CD4-positive, CD25-positive, alpha-beta regulatory T cell (primary cell): Measurements from ENCODE around the gene SMARCA2. TPM values are rescaled to one million over a fixed set of nuclear protein-coding genes. Genes with fewer than 3 reads are reported as not detected.
A peak's percentile ranks its signal among the peaks of the same experiment; 100 is the strongest.

Experiments used
- ATAC-seq, 2 donors: fragments of 150-1000 bp; cut with Tn5 transposase; one replicate each; pipeline ENCODE4 v1.10.0; 2021; ENCODE audit warnings: low read depth in 2 of 2, moderate number of reproducible peaks in 2 of 2, moderate library complexity in 1 of 2
- DNase-seq, 3 donors: peaks; one replicate each; pipeline versions ENCODE4 v3.0.0 to v3.0.0-alpha.2; 2012 to 2022; ENCODE audit warnings: mixed read lengths in 1 of 3
- H3K27ac ChIP-seq: one replicate; pipeline ENCODE4 v1.7.0; 2013; ENCODE audit warnings: mild to moderate bottlenecking, low read length; ENCODE audit not compliant: insufficient read depth, poor library complexity, severe bottlenecking
- H3K27me3 ChIP-seq: one replicate; pipeline ENCODE4 v1.7.0; 2013; ENCODE audit warnings: low read length; ENCODE audit not compliant: control insufficient read depth, insufficient read depth
- H3K36me3 ChIP-seq: one replicate; pipeline ENCODE4 v1.7.0; 2013; ENCODE audit warnings: mild to moderate bottlenecking, low read length, moderate library complexity; ENCODE audit not compliant: control insufficient read depth, insufficient read depth
- H3K4me1 ChIP-seq: 2 replicates; pipeline ENCODE4 v1.7.0; 2013; ENCODE audit warnings: mild to moderate bottlenecking, low read length; ENCODE audit not compliant: insufficient read depth, control insufficient read depth, poor library complexity, severe bottlenecking
- H3K4me3 ChIP-seq: one replicate; pipeline ENCODE4 v1.7.0; 2013; ENCODE audit warnings: low read depth, mild to moderate bottlenecking, low read length, moderate library complexity
- H3K9me3 ChIP-seq, 2 experiments: 1 replicate in 1 of 2; 2 replicates in 1 of 2; pipeline ENCODE4 v1.7.0; 2013; ENCODE audit warnings: low read length in 2 of 2, mild to moderate bottlenecking in 1 of 2, moderate library complexity in 1 of 2; ENCODE audit not compliant: control insufficient read depth in 2 of 2
- H3K27ac Mint-ChIP-seq, 3 donors: one replicate each; pipeline ENCODE4 v1.8.0; 2020 to 2022; ENCODE audit warnings: mild to moderate bottlenecking in 3 of 3, mixed read lengths in 3 of 3, moderate library complexity in 2 of 3
- H3K27me3 Mint-ChIP-seq: one replicate; pipeline ENCODE4 v1.8.0; 2022; ENCODE audit warnings: mild to moderate bottlenecking, mixed read lengths
- H3K36me3 Mint-ChIP-seq: one replicate; pipeline ENCODE4 v1.8.0; 2020; ENCODE audit warnings: mixed read lengths
- H3K4me1 Mint-ChIP-seq, 4 donors: one replicate each; pipeline ENCODE4 v1.8.0; 2020 to 2022; ENCODE audit warnings: mixed read lengths in 4 of 4, mild to moderate bottlenecking in 1 of 4
- H3K4me3 Mint-ChIP-seq, 4 donors: one replicate each; pipeline ENCODE4 v1.8.0; 2020 to 2022; ENCODE audit warnings: mild to moderate bottlenecking in 4 of 4, mixed read lengths in 4 of 4, moderate library complexity in 3 of 4
- H3K9me3 Mint-ChIP-seq, 7 donors: one replicate each; pipeline ENCODE4 v1.8.0; 2020 to 2022; ENCODE audit warnings: mixed read lengths in 7 of 7, mild to moderate bottlenecking in 3 of 7, moderate library complexity in 2 of 7
- polyA plus RNA-seq, 4 donors: library from polyadenylated mRNA; unstranded; fragments of 300-500 nt; fragmentation: Illumina TruSeq; gene quantifications; one replicate each; pipeline ENCODE4 v1.2.3, GENCODE V29; 2021
- total RNA-seq: library from RNA; stranded (reverse); gene quantifications from one replicate; pipeline ENCODE4 v1.2.3, GENCODE V29; 2022

Gene SMARCA2
- total and polyA plus RNA-seq, 5 donors from 2014 or later: 28.7 to 298 (median 37.8) TPM

DNA sequence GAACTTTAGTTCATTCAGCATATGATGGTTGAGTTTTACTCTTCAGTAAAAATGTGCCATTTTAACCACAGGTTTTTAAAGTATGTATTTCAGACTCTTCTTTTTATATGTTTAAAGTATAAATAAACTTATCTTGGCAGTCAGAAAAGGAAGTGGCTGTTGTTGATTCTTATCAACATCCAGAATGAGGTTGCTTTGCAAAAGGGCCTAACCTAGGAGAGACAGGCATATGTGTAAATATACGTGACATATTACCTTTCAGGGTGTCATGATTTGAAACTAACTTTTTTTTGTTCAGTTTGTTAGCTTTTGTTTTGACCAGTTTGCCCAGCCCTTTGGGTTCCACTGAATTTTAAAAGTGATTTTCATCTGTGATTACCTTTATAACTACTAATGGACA lies 7.4 kb downstream of the SMARCA2 start:
- H3K9me3 Mint-ChIP-seq: peaks cover 0 to 2% (median 0%) of the 10 kb centered on the region in 7 donors
- H3K9me3 ChIP-seq: no peaks in the 10 kb centered on the region
- H3K36me3 ChIP-seq: no peaks in the 10 kb centered on the region
- ATAC-seq (peak in 1 of 2 donors; percentile 34), DNase-seq (peak in 2 of 3 donors; percentile 57 to 69)
- H3K36me3 Mint-ChIP-seq: peaks cover 4% of the 10 kb centered on the region
- peaks cover 70 to 95% (median 86%) of the 10 kb centered on the region in 4 donors for H3K4me1 Mint-ChIP-seq
- peaks cover 91% of the 10 kb centered on the region for H3K4me1 ChIP-seq
- H3K27me3 Mint-ChIP-seq: no peaks in the 10 kb centered on the region
- peak overlapping the region; percentile 54 to 89 (median 74) for H3K4me3 Mint-ChIP-seq
- H3K27ac Mint-ChIP-seq: peak overlapping the region; percentile 77 to 92 (median 89)
- peak overlapping the region; percentile 66 for H3K4me3 ChIP-seq
- H3K27ac ChIP-seq: peak overlapping the region; percentile 64
- no peaks in the 10 kb centered on the region for H3K27me3 ChIP-seq

DNA sequence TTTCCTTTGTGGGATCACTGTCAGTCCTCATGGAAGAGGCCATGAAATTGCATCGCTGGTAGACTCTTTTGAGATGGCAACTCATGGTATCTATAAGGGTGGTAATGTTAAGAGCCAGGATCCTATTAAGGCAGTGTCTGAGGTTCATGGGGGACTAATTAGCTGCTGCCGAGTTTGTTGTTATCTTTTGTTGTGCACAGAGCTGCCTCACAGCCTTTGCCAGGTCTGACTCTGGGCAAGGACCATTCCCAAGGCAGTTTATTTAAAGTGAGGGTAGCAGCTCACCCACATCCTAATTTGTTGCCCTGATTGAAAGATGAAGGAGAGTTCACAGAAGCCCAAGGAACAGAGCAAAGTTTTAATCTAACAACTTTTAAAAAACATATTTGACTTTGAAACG lies 7.9 kb downstream of the SMARCA2 start:
- DNase-seq (no peak), ATAC-seq (no peak)
- Histone ChIP-seq H3K4me1 (peaks cover 96% of the 10 kb centered on the region), H3K27me3 (no peaks in the 10 kb centered on the region), H3K27ac (peak overlapping the region; percentile 64), H3K36me3 (no peaks in the 10 kb centered on the region), H3K4me3 (peak overlapping the region; percentile 66), H3K9me3 (no peaks in the 10 kb centered on the region)
- Mint-ChIP-seq H3K4me3 (peak overlapping the region; percentile 54 to 89 (median 74)), H3K27me3 (no peaks in the 10 kb centered on the region), H3K36me3 (peaks cover 5% of the 10 kb centered on the region), H3K4me1 (peaks cover 70 to 98% (median 89%) of the 10 kb centered on the region in 4 donors), H3K9me3 (peaks cover 0 to under 1% (median 0%) of the 10 kb centered on the region in 7 donors), H3K27ac (peak overlapping the region; percentile 77 to 92 (median 89))

DNA sequence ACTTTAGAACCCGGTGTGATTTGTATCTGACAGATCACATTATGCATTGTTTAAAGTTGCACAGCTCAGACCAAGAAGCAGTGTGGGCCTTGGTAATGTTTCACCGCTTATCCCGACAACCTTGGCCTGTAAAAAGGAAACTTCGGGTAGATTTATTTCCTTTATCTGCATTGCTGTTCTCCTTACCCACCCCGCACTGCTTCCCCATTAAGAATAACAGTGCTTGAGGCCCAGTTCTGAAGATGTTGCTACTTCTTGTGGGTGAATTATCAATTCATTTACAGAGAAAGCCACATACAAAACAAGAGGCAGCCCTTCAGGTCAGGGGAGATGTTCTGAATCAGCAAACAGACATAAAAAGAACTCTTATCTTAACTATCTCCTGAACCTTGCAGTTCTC lies 8.4 kb downstream of the SMARCA2 start:
- no peak for ATAC-seq
- Mint-ChIP-seq H3K27me3 (no peaks in the 10 kb centered on the region), H3K36me3 (peaks cover 10% of the 10 kb centered on the region)

DNA sequence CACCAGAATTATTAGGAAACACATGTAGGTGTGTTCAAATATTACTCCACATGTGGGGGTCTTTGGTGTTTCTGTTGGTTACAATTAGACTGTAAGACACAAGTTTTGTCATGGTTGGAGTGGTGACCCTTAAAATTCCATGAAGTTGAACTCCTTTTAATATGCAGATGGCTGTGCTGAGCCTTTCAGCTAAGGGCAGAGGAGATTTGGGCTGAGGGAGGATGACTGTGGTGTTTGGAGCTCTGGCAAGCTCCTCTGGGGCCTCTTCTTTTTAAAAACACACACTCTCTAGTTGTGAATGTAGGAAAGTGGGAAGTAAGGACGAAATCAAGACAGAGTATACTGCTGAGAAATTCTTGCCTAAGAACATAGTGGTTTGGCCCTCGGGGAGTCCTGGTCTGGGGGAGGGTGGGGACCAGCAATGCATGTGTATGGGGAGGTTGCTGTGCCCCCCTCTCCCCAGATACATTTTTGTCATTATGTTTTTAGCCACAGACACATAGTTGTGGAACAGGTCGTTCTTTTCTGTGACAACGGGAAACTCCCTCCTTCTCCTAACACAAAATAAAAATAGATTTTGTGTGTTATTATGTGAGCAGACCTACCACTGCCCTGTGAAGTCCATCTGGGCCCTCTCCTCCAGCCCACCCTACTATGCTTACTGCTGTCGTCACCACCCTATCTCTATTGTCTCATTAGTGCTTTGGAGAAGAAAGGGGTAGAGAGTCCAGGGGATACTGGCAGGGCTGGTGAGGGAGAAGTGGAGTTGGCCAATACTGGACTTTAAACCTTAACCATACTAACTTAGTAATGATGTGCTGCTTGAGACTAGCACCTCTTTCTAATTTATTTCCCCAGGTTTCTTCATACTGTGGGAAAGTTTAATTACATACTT lies 10.0 kb downstream of the SMARCA2 start:
- DNase-seq (no peak), ATAC-seq (no peak)
- no peaks in the 10 kb centered on the region for H3K9me3 Mint-ChIP-seq
- H3K36me3 Mint-ChIP-seq: peaks cover 20% of the 10 kb centered on the region
- no peaks in the 10 kb centered on the region for H3K9me3 ChIP-seq
- H3K4me3 ChIP-seq: peak overlapping the region; percentile 8
- peak overlapping the region; percentile 45 for H3K27ac ChIP-seq
- peak overlapping the region; percentile 67 to 85 (median 83) for H3K27ac Mint-ChIP-seq
- peaks cover 62 to 99% (median 89%) of the 10 kb centered on the region in 4 donors for H3K4me1 Mint-ChIP-seq
- peaks cover 7% of the 10 kb centered on the region for H3K36me3 ChIP-seq
- peak overlapping the region; percentile 34 to 75 (median 46) for H3K4me3 Mint-ChIP-seq
- H3K4me1 ChIP-seq: peaks cover 86% of the 10 kb centered on the region
- H3K27me3 Mint-ChIP-seq: no peaks in the 10 kb centered on the region
- no peaks in the 10 kb centered on the region for H3K27me3 ChIP-seq

More for the DNA sequence above, 8.4 kb downstream of the SMARCA2 start:
- Mint-ChIP-seq H3K27ac (peak overlapping the region; percentile 77 to 92 (median 89)), H3K9me3 (no peaks in the 10 kb centered on the region), H3K4me3 (peak overlapping the region; percentile 54 to 75 (median 68)), H3K4me1 (peaks cover 69 to 98% (median 90%) of the 10 kb centered on the region in 4 donors)
- peak overlapping the region; percentile 50 for H3K27ac ChIP-seq
- H3K4me1 ChIP-seq: peaks cover 96% of the 10 kb centered on the region
- H3K4me3 ChIP-seq: peak overlapping the region; percentile 66
- no peaks in the 10 kb centered on the region for H3K36me3 ChIP-seq
- DNase-seq: peak in 1 of 3 donors; percentile 28
- H3K9me3 ChIP-seq: no peaks in the 10 kb centered on the region
- no peaks in the 10 kb centered on the region for H3K27me3 ChIP-seq

DNA sequence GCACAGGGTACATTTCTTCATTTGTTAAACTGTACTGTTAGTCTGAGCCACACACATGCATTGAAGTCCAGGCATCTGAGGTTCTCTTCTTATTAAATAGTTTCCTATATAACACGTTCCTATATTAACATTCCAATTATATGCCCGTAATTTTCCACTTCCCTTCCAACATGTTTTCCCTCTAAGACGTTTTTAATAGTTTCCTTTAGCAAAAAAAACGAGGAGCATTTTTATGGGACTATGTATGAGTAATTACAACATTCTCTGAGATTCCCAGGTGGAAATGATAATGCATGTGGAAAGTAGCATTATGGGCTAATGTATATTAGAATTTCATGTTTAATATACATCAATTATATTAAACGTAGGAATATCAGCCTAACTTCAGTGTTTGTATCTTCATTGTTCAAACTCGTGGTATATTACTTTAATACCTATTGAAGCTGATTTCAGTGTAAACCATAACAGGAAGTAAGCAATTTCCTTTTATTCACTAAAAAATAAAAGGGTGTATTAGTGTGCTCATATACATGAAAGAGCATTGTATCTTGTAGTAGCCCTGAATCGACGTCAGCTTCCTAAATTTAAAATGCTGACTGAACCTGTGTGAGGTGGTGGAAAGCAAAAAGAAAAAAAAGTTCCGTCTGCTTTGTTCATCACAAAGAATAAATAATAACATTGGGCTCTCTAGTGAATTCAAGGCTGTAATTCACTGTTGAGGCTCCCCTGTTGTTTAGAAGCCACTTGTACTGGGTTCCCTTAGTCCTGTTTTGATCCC lies 11.3 kb downstream of the SMARCA2 start:
- ATAC-seq (peak; percentile 51 to 69), DNase-seq (peak in 2 of 3 donors; percentile 44 to 70)
- no peaks in the 10 kb centered on the region for H3K27me3 Mint-ChIP-seq
- Histone ChIP-seq H3K9me3 (no peaks in the 10 kb centered on the region), H3K4me3 (peak overlapping the region; percentile 71), H3K4me1 (peaks cover 77% of the 10 kb centered on the region), H3K36me3 (peaks cover 17% of the 10 kb centered on the region), H3K27me3 (no peaks in the 10 kb centered on the region), H3K27ac (peak overlapping the region; percentile 52)
- H3K4me3 Mint-ChIP-seq: peak overlapping the region; percentile 44 to 86 (median 52)
- no peaks in the 10 kb centered on the region for H3K9me3 Mint-ChIP-seq
- peaks cover 26% of the 10 kb centered on the region for H3K36me3 Mint-ChIP-seq
- peaks cover 60 to 99% (median 89%) of the 10 kb centered on the region in 4 donors for H3K4me1 Mint-ChIP-seq
- peak overlapping the region; percentile 49 to 85 (median 78) for H3K27ac Mint-ChIP-seq

DNA sequence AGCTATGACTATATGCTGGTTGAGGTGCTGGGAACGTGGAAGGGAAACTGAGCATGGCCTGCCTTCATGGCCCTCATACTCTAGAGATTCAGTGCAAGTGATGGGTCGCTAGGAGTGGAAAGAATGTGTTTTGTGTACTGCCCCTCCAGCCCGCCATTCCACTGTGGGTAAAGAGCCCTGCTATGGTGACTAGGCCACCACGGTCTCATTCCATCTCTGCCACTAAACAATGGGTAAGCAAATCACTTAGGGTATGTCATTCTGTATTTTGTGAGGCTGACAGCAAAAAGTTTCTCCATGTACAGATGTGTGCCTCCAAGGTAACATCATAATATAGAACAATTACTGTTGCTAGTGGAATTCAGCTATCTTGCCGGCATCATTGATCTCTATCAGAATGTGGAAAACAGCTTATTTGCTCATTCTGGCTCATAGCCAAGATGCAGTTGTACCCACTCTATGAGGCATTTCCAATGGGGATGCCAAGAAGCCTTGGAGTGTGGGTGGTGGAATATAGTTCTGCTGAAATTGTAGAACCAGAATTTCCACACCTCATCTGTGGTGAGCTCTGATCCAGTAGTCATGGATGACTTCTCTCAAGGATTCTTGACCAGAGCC lies 12.5 kb downstream of the SMARCA2 start:
- Histone ChIP-seq H3K4me1 (peaks cover 64% of the 10 kb centered on the region), H3K27ac (no peak overlapping the region), H3K36me3 (peaks cover 28% of the 10 kb centered on the region), H3K9me3 (no peaks in the 10 kb centered on the region), H3K4me3 (peak overlapping the region; percentile 27), H3K27me3 (no peaks in the 10 kb centered on the region)
- Mint-ChIP-seq H3K27me3 (no peaks in the 10 kb centered on the region), H3K4me3 (peak overlapping the region in 2 of 4 donors; percentile 31 to 66), H3K9me3 (no peaks in the 10 kb centered on the region), H3K27ac (peak overlapping the region; percentile 58 to 79 (median 62)), H3K36me3 (peaks cover 33% of the 10 kb centered on the region), H3K4me1 (peaks cover 60 to 98% (median 89%) of the 10 kb centered on the region in 4 donors)
- DNase-seq: no peak
- ATAC-seq: no peak

DNA sequence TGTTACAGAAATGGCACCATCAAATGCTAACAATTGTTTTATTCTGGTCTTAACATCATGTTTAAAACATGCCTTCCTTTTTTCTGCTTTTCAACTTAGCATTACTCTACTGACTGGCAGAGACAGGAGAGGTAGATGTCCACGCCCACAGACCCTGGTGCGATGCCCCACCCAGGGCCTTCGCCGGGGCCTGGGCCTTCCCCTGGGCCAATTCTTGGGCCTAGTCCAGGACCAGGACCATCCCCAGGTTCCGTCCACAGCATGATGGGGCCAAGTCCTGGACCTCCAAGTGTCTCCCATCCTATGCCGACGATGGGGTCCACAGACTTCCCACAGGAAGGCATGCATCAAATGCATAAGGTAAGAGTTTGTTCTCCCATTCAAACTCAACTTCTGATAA lies 13.7 kb downstream of the SMARCA2 start:
- peaks cover 42% of the 10 kb centered on the region for H3K36me3 Mint-ChIP-seq
- ATAC-seq (no peak), DNase-seq (no peak)
- H3K4me3 ChIP-seq: no peak overlapping the region
- peaks cover 40% of the 10 kb centered on the region for H3K36me3 ChIP-seq
- H3K9me3 Mint-ChIP-seq: no peaks in the 10 kb centered on the region
- H3K9me3 ChIP-seq: no peaks in the 10 kb centered on the region
- H3K4me1 Mint-ChIP-seq: peaks cover 54 to 89% (median 77%) of the 10 kb centered on the region in 4 donors
- H3K27ac Mint-ChIP-seq: peak overlapping the region in 2 of 3 donors; percentile 78 to 79
- H3K27me3 Mint-ChIP-seq: no peaks in the 10 kb centered on the region
- H3K4me1 ChIP-seq: peaks cover 52% of the 10 kb centered on the region
- peak overlapping the region in 2 of 4 donors; percentile 20 to 47 for H3K4me3 Mint-ChIP-seq
- H3K27me3 ChIP-seq: no peaks in the 10 kb centered on the region
- H3K27ac ChIP-seq: no peak overlapping the region
